GM19467 (cell line): ENCODE results near the gene GADD45A.
"Not testable (repeated sequence)": the region's sequence is repeated elsewhere in the genome, so short reads cannot be mapped to it uniquely, and the experiment has no call there.

Experiments used
- ATAC-seq: cut with Tn5 transposase; IDR thresholded peaks from one replicate; pipeline ENCODE4 v1.9.1; 2021; ENCODE audit warnings: mild to moderate bottlenecking, moderate library complexity; ENCODE audit not compliant: unreplicated experiment

GADD45A gene, protein sequence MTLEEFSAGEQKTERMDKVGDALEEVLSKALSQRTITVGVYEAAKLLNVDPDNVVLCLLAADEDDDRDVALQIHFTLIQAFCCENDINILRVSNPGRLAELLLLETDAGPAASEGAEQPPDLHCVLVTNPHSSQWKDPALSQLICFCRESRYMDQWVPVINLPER

DNA sequence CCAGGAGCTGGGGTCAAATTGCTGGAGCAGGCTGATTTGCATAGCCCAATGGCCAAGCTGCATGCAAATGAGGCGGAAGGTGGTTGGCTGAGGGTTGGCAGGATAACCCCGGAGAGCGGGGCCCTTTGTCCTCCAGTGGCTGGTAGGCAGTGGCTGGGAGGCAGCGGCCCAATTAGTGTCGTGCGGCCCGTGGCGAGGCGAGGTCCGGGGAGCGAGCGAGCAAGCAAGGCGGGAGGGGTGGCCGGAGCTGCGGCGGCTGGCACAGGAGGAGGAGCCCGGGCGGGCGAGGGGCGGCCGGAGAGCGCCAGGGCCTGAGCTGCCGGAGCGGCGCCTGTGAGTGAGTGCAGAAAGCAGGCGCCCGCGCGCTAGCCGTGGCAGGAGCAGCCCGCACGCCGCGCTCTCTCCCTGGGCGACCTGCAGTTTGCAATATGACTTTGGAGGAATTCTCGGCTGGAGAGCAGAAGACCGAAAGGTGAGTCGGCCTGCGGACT is at the start of gene GADD45A:
TSS of gene GADD45A (plus strand) at position 135 of the 491 bp plus-strand sequence. CDS start at position 429, 294 bp downstream.
- peak; percentile 89 for ATAC-seq

DNA sequence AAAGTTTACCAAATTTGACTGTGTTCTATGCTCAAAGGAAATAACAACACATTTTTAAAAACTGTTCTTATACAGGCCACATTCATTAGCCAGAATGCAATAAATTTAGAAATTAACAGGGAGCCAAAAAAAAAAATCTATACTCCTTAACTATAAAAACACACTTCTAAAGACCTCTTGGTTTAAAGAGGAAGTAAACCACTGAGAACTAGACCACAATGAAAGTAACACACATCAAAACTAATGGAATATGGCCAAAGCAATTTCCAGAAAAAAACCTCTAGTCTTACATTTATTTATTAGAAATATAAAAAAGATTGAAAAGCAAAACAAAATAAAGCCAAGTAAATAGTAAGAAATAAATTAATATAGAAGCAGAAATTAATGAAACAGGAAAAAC is 48.9 kb upstream of the GADD45A start:
- ATAC-seq, result no peak

DNA sequence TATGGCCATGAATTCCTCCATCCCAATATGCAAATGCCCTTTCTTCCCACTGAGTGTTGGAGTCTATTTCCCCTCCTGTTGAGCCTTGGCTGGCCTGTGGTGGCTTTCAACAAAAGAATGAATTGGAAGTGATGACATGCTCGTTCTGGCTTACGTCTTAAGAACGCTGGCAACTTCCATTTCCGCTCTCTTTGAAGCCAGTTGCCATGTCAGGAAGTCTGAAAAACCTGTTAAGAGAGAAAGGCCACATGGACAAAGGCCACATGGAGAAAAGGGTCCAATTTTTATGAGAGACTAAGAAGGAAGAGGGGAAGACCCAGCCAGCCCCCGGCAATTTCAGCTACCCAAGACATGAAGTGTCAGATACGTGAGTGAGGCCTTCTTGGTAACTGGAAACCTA is 45.6 kb upstream of the GADD45A start:
- ATAC-seq, result no peak

DNA sequence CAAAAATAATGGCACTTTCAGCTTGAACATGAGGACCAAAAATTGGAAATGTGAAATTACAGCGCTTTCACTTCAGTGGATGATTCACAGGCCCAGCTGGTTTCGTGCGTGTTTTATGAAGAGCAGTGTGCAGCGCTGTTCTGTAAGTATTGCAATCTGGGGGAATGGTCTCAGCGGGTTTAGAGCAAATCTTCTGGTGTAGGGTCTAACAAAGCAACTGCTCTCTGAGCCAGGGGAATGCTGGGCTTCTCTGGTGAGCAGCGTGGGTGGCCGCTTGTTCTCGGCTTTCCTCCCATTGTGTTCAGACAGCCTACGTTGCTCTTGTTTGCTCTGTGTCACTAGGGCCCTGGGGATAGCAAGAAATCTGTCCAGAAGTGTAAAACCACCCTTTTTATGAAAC is 42.4 kb upstream of the GADD45A start:
- ATAC-seq, result no peak

DNA sequence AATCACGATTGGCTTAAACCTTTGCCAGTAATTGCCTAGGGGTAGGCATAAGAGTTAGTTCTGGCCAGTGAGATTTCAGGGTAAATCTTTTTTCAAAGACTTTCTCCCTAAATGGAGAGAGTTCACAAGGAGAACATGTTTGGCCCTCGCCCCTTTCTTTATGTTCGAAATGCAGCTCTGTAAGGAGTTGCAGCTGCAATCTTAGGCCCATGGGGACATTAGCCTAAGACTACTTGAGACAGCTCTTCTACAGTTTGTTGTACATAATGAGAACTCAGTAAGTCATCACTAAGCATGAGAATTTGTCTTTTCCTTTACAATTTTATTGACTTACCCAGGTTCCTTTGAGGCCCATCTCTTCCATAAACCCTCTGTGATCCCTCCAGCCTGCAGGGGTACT is 40.4 kb upstream of the GADD45A start:
- ATAC-seq, result no peak

DNA sequence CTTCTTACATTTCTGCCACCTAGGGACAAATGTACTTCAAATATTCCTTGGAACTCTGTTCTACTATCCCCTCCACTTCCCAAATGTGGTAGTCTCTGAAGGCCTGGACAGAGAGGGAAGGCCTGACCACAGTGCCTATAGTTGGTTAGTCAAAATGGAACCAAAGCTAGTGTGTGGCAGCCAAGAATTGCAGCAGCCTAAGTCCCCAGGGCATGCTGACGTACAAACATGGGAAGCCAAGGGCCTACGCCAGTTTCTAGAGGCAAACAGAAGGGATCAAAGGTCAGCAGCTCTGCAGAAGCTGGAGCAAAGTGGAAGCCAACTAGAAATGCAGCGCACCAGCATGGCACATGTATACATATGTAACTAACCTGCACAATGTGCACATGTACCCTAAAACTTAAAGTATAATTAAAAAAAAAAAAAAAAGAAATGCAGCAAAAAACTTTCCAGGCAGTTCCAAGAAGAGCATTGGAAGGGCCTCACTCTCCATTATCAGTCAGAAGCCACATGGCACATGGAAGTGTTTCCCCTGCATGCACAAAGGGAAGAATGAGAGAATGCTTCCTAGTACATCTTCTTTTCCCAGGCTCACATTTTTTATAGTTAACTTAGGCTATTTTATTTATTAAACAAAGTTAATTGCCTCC is 39.4 kb upstream of the GADD45A start:
- ATAC-seq, result no peak

DNA sequence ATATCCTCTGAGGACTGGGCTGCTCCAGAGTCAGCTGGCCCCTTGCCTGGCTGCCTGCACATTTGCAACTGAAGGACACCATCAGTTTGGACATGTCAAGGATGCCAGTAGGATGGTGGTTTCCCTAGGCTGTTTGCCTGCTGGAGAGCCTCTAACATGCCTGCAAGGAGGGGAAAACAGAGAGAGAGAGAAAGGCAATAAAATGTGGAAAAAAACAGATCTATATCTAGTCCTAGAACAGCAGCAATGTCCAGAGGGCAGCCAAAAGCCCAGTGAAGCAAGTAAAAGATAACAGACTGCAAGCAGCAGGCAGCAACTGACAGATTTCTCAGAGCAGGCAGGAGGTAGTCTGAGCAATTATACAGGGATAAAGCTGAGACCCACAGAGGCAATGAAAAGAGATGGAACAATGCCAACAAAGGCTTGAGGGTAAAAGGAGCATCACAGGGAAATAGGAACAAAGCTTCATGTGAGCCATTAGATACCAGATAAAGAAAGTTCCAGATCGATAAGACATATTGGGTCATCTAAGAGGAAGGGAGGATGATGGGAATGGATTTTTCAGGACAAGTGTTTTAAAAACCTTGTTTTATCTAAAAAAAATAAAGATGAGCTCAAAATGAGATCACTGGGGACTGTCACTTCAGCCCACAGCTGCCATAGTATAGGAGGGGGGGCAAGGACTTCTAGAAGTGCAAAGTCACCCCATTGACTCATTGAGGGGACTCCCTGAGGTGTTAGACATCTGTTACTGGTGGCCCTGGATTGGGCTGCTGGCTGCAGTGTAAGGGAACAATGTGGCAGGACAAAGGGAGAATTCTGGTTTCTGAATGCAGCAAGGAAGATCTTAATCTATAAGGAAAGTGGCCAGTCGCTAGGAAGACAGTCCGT is 38.6 kb upstream of the GADD45A start:
- no peak for ATAC-seq

DNA sequence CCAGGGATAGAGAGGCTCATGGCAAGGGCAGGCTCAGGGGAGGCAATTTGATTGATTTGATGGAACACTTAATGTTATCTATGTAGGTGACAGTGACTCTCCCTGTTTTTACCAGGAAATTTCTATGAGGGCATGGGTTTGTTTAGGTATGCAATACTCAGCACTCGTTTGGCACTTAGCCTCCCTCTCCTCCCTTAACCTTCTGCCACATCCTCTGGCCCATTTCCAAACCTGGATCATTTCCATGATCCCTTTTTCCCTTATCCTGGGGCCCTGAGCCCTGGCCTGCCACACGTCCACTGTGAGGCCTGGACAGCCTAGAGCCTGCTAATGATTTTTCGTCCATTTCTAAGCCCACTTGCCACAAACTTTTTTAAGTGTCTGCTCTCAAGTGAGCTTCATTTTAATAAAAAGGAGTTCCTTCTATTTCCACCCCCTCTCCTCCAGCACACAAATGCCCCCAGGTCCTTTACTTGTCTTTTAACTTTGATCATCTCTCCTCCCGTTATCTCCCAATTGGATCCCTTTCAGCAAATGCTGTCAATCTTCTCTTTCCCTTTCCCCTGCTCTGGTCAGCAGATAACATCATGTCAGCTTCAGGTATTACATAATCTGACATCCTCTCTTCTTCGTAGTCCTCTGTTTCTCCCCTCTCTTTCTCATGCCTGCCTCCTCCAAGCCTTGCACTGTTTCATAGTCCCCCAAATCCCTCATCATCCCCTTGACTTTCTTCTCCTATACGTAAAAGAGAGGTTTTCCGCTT is 37.8 kb upstream of the GADD45A start:
- ATAC-seq, result no peak

DNA sequence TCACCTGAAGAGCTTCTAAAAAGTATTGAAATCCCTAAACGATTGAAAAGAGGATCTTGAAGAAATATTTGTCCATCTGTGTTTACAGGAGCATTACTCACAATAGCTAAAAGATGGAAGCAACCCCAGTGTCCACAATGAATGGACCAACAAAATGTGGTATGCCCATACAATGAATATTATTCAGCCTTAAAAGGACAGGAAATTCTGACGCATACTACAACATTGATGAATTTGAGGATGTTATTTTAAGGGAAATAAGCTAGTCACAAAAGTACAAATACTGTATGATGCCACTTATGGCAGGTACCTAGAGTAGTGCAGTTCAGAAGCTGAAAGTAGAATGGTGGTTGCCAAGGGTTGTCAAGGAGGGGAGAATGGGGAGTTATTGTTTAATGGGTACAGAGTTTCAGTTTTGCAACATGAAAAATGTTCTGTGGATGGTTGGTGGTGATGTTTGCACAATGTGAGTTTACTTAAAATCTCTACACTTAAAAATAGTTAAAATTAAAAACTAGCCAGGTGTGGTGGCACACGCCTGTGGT is 37.1 kb upstream of the GADD45A start:
- no peak for ATAC-seq

DNA sequence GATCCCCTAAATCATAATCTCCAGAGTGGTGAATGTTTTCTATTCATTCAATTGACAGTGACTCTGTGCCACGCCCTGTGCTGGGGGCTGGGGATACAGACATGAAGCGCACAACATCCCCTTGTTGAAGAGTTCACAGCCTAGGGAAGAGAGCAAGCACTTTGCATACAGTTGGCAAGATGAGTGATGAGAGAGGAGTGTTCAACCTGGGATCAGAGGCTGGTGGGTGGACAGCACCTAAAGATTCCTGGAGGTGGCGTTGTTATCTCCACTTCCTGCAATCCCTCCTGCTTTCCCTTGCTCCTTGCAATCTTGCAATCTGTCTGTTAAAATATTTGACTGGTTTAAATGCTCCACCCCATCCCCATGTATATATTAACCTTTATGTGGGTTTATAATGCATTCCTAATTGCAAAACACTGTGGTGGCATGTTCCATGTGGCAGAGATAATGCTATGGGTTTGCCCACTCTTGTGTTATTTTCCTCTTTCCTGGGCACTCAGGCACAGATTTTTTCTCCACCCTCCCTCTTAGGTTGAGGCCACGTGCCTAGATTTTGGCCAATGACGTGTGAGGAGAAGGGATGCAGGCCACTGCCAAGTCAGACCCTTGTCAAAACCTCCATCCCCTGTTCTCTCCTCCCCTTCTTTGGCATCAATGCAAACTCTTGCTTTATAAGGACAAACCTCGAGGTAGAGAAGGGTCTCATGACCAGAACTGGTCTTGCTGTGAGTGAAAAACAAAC is 36.2 kb upstream of the GADD45A start:
- ATAC-seq, result no peak

DNA sequence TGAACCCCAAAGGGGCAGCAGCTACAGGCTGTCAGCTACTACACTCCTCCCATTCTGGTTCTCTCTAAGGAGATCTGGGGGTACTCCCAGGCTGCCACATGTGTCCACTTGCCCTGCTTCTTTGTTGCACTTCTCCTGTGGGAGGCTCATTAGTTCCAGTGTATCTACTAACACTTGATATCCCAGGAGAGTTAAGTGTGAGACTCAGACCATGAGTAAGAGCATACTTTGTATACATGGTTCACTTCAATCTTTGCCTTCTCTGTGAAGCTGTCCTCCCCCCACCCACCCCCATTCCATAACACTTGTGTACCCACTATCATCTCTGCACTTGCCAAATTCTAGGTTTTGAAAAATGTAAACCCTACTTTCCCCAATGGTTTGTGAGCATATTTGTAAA is 34.9 kb upstream of the GADD45A start:
- ATAC-seq, result no peak

DNA sequence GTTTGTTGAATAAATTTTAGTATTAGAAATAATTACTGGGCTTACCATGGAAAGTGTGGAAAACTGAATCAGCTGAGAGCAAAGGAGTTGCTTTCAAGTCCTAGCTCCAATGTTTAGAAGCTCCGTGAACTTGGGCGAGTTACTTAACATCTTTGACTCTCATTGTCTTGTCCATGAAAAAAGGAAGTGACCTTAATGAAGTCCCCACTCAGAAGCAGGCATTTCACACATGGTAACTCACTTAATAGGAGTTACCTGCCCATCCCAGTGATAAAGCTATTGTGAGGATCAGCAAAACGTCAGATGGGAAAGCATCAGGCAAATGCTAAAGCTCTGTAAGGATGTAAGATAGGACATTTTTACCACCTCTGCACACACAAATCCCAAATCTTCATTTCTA is 34.0 kb upstream of the GADD45A start:
- ATAC-seq, result no peak

DNA sequence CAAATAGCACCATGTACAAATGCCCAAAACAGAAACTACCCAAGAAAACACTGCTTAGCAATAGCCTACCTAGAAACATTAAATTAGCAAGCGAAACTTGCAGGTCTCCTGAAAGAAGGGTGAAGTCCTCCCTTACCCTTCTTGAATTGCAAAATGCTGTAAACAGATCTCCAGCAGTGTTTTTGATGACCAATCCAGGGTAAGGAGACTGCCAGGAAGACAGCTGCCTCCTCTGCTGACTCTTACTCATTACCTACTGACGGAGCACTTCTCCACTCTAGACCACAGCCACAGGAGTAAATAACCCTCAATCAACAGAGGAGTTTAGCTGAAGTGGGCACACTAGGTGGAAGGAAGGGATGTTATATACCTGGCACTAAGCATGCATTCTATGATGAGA is 32.2 kb upstream of the GADD45A start:
- ATAC-seq, result no peak

DNA sequence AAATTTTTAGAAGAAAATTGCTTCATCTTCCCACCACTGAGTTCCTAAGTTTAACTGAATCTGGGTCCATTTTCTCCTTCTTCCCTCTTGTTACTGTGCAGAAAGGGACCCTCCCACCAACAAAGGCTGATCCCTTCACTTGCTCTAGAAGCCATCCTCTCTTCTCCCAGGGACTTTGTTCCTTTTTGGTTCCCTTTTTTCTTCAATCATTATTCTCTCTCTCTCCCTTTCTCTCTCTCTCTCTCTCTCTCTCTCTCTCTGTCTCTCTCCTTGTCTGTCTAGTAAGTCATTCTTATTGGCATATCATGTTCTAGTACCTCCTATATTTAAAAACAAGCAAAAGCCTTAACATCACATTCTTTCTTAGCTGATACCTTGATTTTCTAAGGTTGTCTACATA is 31.7 kb upstream of the GADD45A start:
- ATAC-seq, result no peak

DNA sequence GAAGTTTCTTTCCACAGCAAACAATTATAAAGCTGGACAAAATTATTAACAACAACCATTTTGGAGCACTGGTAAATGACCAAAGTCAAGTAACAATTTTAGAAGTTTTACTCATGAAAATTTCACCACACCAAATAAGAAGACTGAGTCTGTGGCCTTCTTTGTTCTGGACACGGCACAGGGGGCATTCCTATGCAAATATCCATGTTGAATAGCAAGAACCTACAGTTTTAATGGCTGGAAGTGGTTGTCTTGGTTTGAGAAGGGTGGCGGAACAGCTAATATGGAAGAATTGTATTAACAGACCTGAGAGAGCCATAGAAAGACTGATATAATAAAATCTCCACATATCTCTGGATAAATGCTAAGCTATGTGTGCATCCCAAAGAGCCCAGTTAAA is 29.4 kb upstream of the GADD45A start:
- no peak for ATAC-seq

DNA sequence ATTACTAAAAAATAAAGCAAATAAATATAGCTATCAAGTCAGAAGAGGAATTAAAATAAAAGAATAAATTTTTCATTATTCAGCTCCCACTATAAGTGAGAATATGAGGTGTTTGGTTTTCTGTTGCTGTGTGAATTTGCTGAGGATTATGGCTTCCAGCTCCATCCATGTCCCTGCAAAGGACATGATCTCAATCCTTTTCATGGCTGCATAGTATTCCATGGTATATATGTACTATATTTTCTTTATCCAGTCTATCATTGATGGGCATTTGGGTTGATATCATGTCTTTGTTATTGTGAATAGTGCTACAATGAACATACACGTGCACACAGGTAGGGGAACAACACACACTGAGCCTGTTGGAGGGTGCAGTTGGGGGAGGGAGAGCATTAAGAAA is 27.8 kb upstream of the GADD45A start:
- not testable (repeated sequence) for ATAC-seq

DNA sequence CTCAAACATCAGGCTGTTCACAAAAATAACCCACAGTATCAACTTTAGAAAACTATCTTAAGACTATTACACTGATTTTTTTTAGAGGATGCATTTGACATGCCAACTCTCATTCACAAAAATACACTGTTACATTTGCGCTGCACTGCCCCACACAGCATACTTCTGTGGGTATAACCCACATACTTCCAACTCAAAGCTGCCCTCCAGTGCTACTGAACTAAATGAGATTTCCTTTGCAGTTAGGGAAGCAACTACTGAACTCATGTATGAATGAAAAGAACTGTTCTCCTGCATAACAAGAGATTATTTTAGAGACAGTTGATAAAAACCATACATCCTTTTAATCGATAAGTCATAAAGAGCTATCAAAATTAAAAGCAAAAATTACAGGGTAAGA is 25.8 kb upstream of the GADD45A start:
- no peak for ATAC-seq

DNA sequence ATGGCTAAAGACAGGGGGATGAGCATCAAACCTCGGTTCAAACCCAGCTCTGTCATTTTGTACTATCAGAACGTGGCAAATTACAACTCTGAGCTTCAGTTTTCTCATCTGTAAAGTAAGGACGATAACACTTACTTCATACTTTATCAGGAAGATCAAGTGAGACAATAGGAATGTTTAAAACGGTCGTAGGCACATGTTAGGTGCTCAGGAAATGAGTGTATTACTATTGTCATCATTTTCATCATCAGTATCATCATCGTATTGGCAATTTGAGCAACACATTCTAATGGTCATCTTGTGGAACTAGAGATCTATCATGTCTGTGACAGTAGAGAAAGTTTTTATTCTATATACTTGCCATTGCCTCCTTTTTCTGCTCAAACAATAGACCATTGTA is 22.1 kb upstream of the GADD45A start:
- no peak for ATAC-seq

DNA sequence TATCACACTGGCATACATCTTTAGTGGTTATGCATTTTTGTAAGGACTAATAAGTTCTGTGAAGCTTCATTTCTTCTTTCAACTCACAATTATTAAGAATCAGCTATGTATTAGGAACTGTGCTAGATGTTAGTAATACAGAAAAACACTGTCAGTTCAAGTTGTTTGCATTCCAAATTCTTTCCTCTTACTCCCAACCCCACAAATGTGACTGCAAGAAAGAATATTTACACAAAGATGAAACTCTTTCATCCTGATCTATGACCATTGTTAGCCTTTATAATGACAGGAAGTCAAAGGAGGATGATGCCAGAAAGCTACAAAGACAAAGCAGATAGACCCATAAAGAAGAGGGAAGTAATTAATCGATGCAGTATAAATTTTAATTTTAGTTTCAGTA is 21.0 kb upstream of the GADD45A start:
- ATAC-seq, result no peak

DNA sequence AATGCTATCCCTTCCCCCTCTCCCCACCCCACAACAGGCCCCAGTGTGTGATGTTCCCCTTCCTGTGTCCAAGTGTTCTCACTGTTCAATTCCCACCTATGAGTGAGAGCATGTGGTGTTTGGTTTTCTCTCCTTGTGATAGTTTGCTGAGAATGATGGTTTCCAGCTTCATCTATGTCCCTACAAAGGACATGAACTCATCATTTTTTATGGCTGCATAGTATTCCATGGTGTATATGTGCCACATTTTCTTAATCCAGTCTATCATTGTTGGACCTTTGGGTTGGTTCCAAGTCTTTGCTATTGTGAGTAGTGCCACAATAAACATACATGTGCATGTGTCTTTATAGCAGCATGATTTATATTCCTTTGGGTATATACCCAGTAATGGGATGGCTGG is 19.7 kb upstream of the GADD45A start:
- ATAC-seq, result not testable (repeated sequence)
